HG03457 (cell line): Measurements from ENCODE around the gene KIF9.
"Not testable (repeated sequence)": the region's sequence is repeated elsewhere in the genome, so short reads cannot be mapped to it uniquely, and the experiment has no call there.

Experiments
- ATAC-seq: cut with Tn5 transposase; IDR thresholded peaks from one replicate; pipeline ENCODE4 v1.9.1; 2021; ENCODE audit warnings: moderate number of reproducible peaks; ENCODE audit not compliant: unreplicated experiment

The KIF9 gene

DNA sequence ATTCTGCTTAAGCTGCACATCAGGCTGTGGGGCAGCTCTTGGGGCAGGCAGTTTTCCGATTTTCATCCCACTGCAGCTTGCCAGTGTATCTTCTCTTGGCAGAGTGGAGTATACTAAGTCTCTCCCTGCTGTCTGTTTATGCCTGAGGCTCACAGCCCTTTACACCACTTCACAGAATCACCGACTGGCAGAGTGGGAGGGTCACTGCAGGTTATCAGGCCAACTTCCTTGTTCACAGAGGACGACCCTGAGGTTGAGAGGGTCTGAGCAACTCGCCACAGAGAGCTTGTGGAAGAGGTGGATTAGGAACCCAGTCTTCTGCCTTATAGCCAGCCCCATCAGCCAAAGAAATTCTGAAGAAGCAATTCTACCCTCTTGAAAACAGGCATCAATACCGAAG, 30.9 kb downstream of the KIF9 start:
- no peak for ATAC-seq

- ATAC-seq: not testable (repeated sequence)
Observed at GRCh38 chr3:47251085-47251484, 31.5 kb downstream of the KIF9 start.

DNA sequence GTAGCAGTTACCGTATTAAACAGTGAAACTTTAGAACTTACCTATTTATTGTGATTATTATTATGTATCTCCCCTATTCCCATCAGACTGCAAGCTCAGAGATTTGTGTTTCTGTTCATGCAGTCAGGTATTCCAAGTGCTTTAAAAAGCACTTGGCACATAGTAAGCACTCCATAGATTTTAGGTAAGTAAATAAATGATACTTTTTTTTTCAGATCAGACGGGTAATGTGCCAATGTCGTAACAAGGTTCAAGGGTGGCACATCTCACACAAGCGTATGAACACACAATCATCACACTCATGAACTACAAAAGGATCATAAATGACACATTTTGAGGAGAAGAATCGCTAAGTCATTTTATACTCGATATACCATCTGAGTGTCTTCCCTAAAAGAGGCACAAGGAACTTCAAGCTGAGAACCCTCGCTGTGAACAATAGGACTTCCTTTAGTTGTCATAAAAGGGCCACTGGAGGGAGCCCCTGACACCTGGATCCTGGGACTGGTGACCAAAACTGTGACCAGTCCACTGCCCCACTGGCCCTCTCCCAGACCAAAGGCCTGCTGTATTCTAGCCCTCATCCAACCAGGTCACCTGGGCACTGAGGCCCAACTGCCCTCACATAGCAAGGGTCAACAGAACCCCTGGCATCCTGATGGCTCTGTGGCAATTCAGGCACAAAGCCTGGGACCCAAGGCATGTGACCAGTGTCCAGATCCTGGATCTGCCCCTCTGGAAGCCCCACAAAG, 32.1 kb downstream of the KIF9 start:
- no peak for ATAC-seq

- no peak for ATAC-seq
Observed at GRCh38 chr3:47247131-47248064, 35.2 kb downstream of the KIF9 start.

DNA sequence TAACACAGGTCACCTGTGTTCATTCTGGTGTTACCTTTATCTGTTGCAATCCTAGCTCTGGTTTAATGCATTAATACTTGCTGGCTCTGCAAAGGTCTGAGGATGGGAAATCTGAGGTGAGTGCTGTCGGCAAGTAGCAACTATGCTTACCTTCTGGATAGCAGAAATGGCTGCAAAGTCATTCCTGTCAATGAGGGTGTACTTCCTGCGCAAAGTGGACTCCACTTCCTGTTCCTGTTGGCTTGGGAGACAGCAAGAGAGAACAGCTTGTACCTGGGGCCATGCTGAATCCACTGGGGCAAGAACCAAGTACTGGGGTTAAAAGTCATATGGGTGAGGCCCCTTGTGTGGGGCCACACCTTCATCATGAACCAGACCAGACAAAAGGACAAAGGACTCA, 37.3 kb downstream of the KIF9 start:
- no peak for ATAC-seq

GRCh38 chr3:47244531-47245100, 38.0 kb downstream of the KIF9 start:
- no peak for ATAC-seq

DNA sequence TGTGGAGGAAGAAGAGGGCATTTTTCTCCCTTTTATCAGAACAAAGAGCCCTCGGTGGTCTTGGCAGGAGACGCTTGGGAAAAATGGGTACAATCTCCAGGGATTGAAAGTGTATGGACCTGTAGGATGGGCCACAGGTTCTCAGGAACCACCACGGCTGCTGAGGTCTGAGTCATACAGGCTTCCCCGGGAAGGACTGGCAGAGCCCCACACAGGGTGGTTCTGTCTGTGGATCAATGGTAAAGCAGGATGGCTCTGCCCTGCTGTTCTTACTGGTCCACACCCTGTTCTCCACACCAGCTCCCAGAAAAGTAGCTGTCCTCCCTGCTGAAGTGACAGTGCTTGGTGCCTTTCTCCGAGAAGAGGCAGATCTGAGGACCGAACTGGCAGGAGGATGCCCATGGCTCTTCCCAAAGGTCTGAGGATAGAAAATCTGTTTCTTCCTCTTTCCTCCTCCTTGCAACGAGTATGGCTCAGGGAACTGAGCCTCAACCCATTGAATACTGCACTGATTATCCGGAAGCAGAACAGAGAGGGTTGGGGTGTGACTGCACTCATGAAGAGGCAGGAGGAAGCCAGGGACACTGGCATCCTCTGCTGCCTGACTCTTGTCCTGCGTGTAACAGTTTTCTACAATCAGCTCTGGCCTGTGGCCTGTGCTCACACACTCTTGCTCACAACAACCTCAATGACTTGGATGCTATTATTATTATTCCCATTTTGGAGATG, 39.0 kb downstream of the KIF9 start:
- ATAC-seq: no peak

DNA sequence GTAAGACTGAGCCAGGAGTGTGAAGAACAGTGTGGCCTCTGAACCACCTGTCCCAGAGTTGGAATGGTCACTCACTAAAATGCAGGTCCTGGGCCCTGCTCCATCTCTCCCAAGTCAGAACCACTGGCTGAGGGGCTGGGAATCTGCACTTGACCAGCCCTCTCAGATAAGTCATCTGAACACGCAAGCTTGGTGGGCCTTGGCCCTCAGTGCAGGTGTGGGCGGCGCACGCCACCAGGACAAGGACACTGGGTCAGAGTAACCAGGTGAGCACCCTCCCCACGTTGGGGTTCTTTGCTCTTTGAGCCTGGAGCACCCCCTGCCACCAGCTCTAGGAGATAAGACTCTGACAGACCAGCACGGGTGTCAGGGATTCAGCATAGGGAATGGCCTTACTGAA, 42.7 kb downstream of the KIF9 start:
- no peak for ATAC-seq

DNA sequence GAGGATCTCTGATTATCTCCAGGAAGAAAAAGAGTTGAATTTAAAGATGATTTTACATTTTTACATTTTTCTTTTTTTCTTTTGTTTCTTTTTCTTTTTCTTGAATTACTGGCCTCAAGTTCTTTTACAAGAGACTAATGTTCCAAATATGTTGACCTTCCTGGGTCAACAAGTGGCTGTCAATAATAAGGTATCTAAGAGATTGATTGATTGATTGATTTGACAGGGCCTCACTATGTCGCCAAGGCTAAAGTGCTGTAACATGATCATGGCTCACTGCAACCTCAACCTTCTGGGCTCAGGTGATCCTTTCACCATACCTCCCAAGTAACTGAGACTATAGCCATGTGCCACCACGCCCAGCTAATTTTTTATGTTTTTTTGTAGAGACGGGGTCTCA, 44.6 kb downstream of the KIF9 start:
- ATAC-seq: no peak

- no peak for ATAC-seq
Observed at GRCh38 chr3:47228088-47228487, 54.5 kb downstream of the KIF9 start.

DNA sequence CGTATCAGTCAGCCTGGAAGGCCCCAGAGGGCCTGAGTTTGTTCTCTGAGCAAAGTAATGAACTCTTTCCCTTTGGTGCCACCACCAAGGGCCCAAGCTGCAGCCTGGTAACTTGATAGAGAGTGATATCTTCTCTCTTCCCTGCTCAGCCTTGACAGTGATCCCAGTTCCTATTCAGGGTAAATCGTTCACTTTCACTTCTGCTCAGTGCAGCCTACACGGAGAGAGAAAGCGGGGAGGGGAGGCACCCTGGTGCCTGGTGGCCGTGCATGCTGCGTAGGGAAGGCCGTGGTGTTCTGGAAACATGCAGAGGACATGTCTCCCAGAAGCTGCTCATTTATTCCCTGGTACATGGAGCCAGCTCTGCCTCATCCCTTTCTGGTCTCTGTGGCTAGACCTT, 54.9 kb downstream of the KIF9 start:
- ATAC-seq: no peak

GRCh38 chr3:47225310-47225906, 57.2 kb downstream of the KIF9 start:
- peak; percentile 58 for ATAC-seq

DNA sequence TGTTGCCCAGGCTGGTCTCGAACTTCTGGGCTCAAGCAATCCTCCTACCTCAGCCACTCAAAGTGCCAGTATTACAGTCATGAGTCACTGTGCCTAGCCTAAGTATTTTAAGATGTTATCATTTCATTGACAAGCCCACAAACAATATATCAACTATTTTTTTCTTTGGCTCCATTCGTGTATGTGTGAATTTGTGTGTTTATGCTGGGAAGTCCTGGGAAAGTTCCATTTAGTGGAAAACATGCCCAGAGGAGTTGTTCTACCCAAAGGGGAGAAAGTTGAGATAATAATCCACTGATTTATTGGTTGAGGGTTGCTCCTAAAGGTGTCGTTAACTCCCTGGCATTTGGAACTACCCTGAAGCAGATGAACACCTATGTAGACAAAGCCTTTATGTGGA, 58.8 kb downstream of the KIF9 start:
- ATAC-seq: no peak

- ATAC-seq: no peak
Observed at GRCh38 chr3:47221798-47222197, 60.8 kb downstream of the KIF9 start.

GRCh38 chr3:47210863-47211405, 71.7 kb downstream of the KIF9 start:
- ATAC-seq: no peak

DNA sequence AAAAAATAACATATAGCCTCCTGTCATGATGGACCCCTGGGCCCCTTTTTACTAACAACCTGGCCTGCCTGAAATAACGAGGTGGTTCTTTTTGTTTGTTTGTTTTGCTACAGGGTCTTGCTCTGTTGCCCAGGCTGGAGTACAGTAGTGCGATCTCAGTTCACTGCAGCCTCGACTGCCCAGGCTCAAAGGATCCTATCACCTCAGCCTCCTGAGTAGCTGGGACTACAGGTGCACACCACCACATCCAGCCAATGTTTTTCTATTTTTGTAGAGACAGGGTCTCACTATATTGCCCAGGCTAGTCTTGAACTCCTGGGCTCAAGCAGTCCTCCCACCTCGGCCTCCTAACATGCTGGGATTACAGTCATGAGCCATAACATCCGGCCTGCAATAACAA, 76.6 kb downstream of the KIF9 start:
- not testable (repeated sequence) for ATAC-seq

DNA sequence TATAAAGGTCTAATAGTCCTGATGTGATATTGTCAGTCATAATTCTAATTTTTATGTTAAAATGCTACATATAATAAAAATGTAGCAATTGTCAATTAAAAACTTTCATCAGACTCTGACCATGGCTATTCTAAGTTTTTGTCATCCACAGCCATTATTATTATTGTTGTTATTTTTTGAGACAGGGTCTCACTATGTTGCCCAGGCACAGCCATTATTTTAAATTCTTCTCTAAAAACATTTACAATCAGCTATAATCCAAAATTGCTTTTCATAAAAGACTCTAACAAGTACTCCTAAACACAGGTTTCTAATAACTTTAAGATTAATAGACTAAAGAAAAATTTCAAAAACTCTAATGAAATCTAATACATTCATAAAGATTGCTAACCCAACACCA, 77.7 kb downstream of the KIF9 start:
- no peak for ATAC-seq

DNA sequence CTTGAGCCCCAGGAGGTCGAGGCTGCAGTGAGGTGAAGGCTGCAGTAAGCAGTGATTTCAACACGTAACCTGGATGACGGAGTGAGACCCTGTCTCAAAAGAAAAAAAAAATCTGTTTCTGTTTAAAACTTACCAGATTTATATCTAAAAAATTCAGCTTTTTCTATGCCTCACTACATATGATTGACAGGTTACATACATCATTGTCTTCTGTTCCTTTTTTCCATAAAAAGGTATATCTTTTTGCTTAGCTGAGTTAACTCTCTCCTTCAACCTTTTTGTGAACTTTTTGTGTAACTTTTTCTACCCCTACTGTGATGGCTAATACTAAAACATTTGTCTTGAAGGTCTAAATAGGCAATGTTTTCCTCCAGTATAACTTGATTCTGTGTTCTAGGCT, 80.1 kb downstream of the KIF9 start:
- ATAC-seq: no peak

DNA sequence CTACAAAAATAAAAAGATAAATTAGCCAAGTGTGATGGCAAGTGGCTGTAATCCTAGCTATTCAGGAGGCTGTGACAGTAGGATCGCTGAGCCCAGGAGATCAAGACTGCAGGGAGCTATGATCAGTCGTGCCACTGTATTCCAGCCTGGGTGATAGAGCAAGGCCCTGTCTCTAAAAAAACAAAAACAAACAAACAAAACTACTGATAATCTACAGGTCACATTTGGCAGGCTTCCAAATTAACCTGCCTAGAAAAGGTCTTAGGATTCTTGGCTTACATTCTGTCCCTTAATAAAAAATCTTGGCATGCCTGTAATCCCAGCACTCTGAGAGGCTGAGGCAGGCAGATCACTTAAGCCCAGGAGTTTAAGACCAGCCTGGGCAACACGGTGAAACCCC, 85.3 kb downstream of the KIF9 start:
- ATAC-seq: no peak

- no peak for ATAC-seq
Observed at GRCh38 chr3:47194994-47195393, 87.6 kb downstream of the KIF9 start.
